ENCODE results near the gene STEAP1.
"Not testable (repeated sequence)": the region's sequence is repeated elsewhere in the genome, so short reads cannot be mapped to it uniquely, and the experiment has no call there.

Gene STEAP1

GRCh38 chr7:90153943-90154771 lies at the start of gene STEAP1:
TSS of gene STEAP1 (plus strand) at chr7:90154469. CDS start at chr7:90159789, 5,320 bp downstream.
- in situ Hi-C loops (cut with MboI; ENCODE audit: low pct_unique_long_range_greater_than_20kb, low sequenced_read_pairs), result loop anchor here (25.0 kb wide), 1 partner anchor 283 kb away; no protein-coding TSS in a partner anchor
- DNase-seq, result peak; percentile 91

GRCh38 chr7:90114972-90115371 lies 39.3 kb upstream of the STEAP1 start:
- in situ Hi-C loops (cut with MboI; ENCODE audit: low pct_unique_long_range_greater_than_20kb, low sequenced_read_pairs); DNase-seq: not testable (repeated sequence)

- in situ Hi-C loops (cut with MboI; ENCODE audit: low pct_unique_long_range_greater_than_20kb, low sequenced_read_pairs); DNase-seq: not testable (repeated sequence)
Measured at GRCh38 chr7:90118551-90119177, 35.6 kb upstream of the STEAP1 start.

GRCh38 chr7:90119178-90119971 lies 34.9 kb upstream of the STEAP1 start:
- no peak for DNase-seq
- in situ Hi-C loops (cut with MboI; ENCODE audit: low pct_unique_long_range_greater_than_20kb, low sequenced_read_pairs), result no loop called here

- in situ Hi-C loops (cut with MboI; ENCODE audit: low pct_unique_long_range_greater_than_20kb, low sequenced_read_pairs); DNase-seq: not testable (repeated sequence)
Measured at GRCh38 chr7:90120205-90120604, 34.1 kb upstream of the STEAP1 start.

- DNase-seq, result peak; percentile 3
- in situ Hi-C loops (cut with MboI; ENCODE audit: low pct_unique_long_range_greater_than_20kb, low sequenced_read_pairs), result not testable (repeated sequence)
Measured at GRCh38 chr7:90131746-90132145, 22.5 kb upstream of the STEAP1 start.

- DNase-seq; in situ Hi-C loops (cut with MboI; ENCODE audit: low pct_unique_long_range_greater_than_20kb, low sequenced_read_pairs): not testable (repeated sequence)
Measured at GRCh38 chr7:90147079-90147960, 6.9 kb upstream of the STEAP1 start.

- in situ Hi-C loops (cut with MboI; ENCODE audit: low pct_unique_long_range_greater_than_20kb, low sequenced_read_pairs), result not testable (repeated sequence)
Measured at GRCh38 chr7:90149428-90149827, 4.8 kb upstream of the STEAP1 start.

GRCh38 chr7:90151884-90152283 lies 2.4 kb upstream of the STEAP1 start:
- not testable (repeated sequence) for DNase-seq
- in situ Hi-C loops (cut with MboI; ENCODE audit: low pct_unique_long_range_greater_than_20kb, low sequenced_read_pairs), result loop anchor here (25.0 kb wide), 1 partner anchor 285 kb away; no protein-coding TSS in a partner anchor

More at GRCh38 chr7:90149428-90149827, 4.8 kb upstream of the STEAP1 start:
- peak; percentile 39 for DNase-seq

GRCh38 chr7:90152642-90153253 lies 1.5 kb upstream of the STEAP1 start:
- DNase-seq, result peak; percentile 52
- in situ Hi-C loops (cut with MboI; ENCODE audit: low pct_unique_long_range_greater_than_20kb, low sequenced_read_pairs), result loop anchor here (25.0 kb wide), 1 partner anchor 285 kb away; no protein-coding TSS in a partner anchor

GRCh38 chr7:90155206-90155605 lies 937 bp downstream of the STEAP1 start:
- in situ Hi-C loops (cut with MboI; ENCODE audit: low pct_unique_long_range_greater_than_20kb, low sequenced_read_pairs), result loop anchor here (25.0 kb wide), 1 partner anchor 282 kb away; no protein-coding TSS in a partner anchor

GRCh38 chr7:90157331-90157730 lies 3.1 kb downstream of the STEAP1 start:
- not testable (repeated sequence) for DNase-seq
- in situ Hi-C loops (cut with MboI; ENCODE audit: low pct_unique_long_range_greater_than_20kb, low sequenced_read_pairs), result loop anchor here (25.0 kb wide), 1 partner anchor 280 kb away; no protein-coding TSS in a partner anchor

More at GRCh38 chr7:90155206-90155605, 937 bp downstream of the STEAP1 start:
- DNase-seq, result no peak

GRCh38 chr7:90157761-90158350 lies 3.6 kb downstream of the STEAP1 start:
- in situ Hi-C loops (cut with MboI; ENCODE audit: low pct_unique_long_range_greater_than_20kb, low sequenced_read_pairs), result loop anchor here (25.0 kb wide), 1 partner anchor 279 kb away; no protein-coding TSS in a partner anchor
- DNase-seq, result not testable (repeated sequence)

- DNase-seq, result no peak
- in situ Hi-C loops (cut with MboI; ENCODE audit: low pct_unique_long_range_greater_than_20kb, low sequenced_read_pairs), result loop anchor here (25.0 kb wide), 1 partner anchor 274 kb away; no protein-coding TSS in a partner anchor
Measured at GRCh38 chr7:90163534-90163933, 9.3 kb downstream of the STEAP1 start.

- in situ Hi-C loops (cut with MboI; ENCODE audit: low pct_unique_long_range_greater_than_20kb, low sequenced_read_pairs), result loop anchor here (25.0 kb wide), 1 partner anchor 272 kb away; no protein-coding TSS in a partner anchor
Measured at GRCh38 chr7:90165724-90166123, 11.5 kb downstream of the STEAP1 start.

GRCh38 chr7:90166153-90166552 lies 11.9 kb downstream of the STEAP1 start:
- DNase-seq, result no peak
- in situ Hi-C loops (cut with MboI; ENCODE audit: low pct_unique_long_range_greater_than_20kb, low sequenced_read_pairs), result loop anchor here (25.0 kb wide), 1 partner anchor 271 kb away; no protein-coding TSS in a partner anchor

More at GRCh38 chr7:90165724-90166123, 11.5 kb downstream of the STEAP1 start:
- DNase-seq, result no peak

- no peak for DNase-seq
- in situ Hi-C loops (cut with MboI; ENCODE audit: low pct_unique_long_range_greater_than_20kb, low sequenced_read_pairs), result loop anchor here (25.0 kb wide), 1 partner anchor 270 kb away; no protein-coding TSS in a partner anchor
Measured at GRCh38 chr7:90167361-90167760, 13.1 kb downstream of the STEAP1 start.

Data from KBM-7 (cell line).